H1 (cell line): Measurements from ENCODE around the gene NAA16. TPM values are rescaled to one million over a fixed set of nuclear protein-coding genes. Genes with fewer than 3 reads are reported as not detected.

ENCODE experiments used
- CTCF ChIA-PET: fragments of 300-600 bp; sonication (Branson Sonifier 250); formaldehyde crosslinking; loops from one replicate; lab custom pipeline; 2021; ENCODE audit not compliant: partially characterized antibody; lab: Charles Lee
- POLR2A ChIA-PET: fragments of 300-600 bp; sonication (Branson Sonifier 250); formaldehyde crosslinking; loops from one replicate; lab custom pipeline; 2021; ENCODE audit warnings: inconsistent platforms; ENCODE audit not compliant: partially characterized antibody; lab: Charles Lee
- DNase-seq, 2 experiments: peaks; one replicate each; pipeline versions ENCODE4 v3.0.0 to v3.0.0-alpha.2; 2010 to 2022; ENCODE audit warnings: low spot score in 2 of 2, low read depth in 1 of 2, mixed read lengths in 1 of 2
- FAIRE-seq: peaks from 2 replicates; lab custom pipeline; 2011; peaks lifted over from hg19 to GRCh38; lab: Jason Lieb, UNC
- H2AFZ ChIP-seq: 2 replicates; pipeline ENCODE4 v1.8.1; 2012; ENCODE audit warnings: low read length, inconsistent platforms
- H2AK5ac ChIP-seq: 2 replicates; pipeline ENCODE4 v1.6.1; 2013; ENCODE audit warnings: low read depth, low read length
- H2BK120ac ChIP-seq: replicated peaks from 2 replicates; pipeline ENCODE3; 2013; ENCODE audit warnings: low read depth, low read length, inconsistent platforms
- H2BK12ac ChIP-seq: 2 replicates; pipeline ENCODE4 v1.6.1; 2013; ENCODE audit warnings: low read depth, low read length
- H2BK15ac ChIP-seq: 2 replicates; pipeline ENCODE4 v1.6.1; 2013; ENCODE audit warnings: low read length
- H2BK20ac ChIP-seq: 2 replicates; pipeline ENCODE4 v1.6.1; 2013; ENCODE audit warnings: low read length
- H2BK5ac ChIP-seq: 2 replicates; pipeline ENCODE4 v1.6.1; 2013; ENCODE audit warnings: low read depth, low read length
- H3K14ac ChIP-seq: 2 replicates; pipeline ENCODE4 v1.6.1; 2013; ENCODE audit warnings: inconsistent platforms; ENCODE audit not compliant: insufficient read length
- H3K18ac ChIP-seq: 2 replicates; pipeline ENCODE4 v1.6.1; 2013; ENCODE audit warnings: low read length; ENCODE audit errors: extremely low read depth
- H3K23ac ChIP-seq: 2 replicates; pipeline ENCODE4 v1.6.1; 2013; ENCODE audit warnings: inconsistent platforms; ENCODE audit not compliant: insufficient read length
- H3K23me2 ChIP-seq: 2 replicates; pipeline ENCODE4 v1.6.1; 2013; ENCODE audit warnings: low read depth, low read length
- H3K27ac ChIP-seq: 2 replicates; pipeline ENCODE4 v1.6.1; 2011; ENCODE audit warnings: low read depth, low read length, inconsistent platforms
- H3K27me3 ChIP-seq, 4 experiments: replicated peaks in 1 of 4; 1 replicate in 1 of 4; 2 replicates in 3 of 4; pipeline versions ENCODE4 v1.6.1 to v1.8.1; 2011 to 2013; ENCODE audit warnings: low read length in 3 of 4, mild to moderate bottlenecking in 3 of 4, inconsistent platforms in 2 of 4, mixed read lengths in 2 of 4, moderate library complexity in 1 of 4; ENCODE audit not compliant: control insufficient read depth in 3 of 4, insufficient read depth in 3 of 4; ENCODE audit errors: extremely low read depth in 1 of 4
- H3K36me3 ChIP-seq, 4 experiments: 2 replicates each; pipeline versions ENCODE4 v1.6.1 to v1.8.1; 2011 to 2013; ENCODE audit warnings: mild to moderate bottlenecking in 4 of 4, low read length in 3 of 4, moderate library complexity in 2 of 4, control low read depth in 1 of 4, inconsistent platforms in 1 of 4; ENCODE audit not compliant: insufficient read depth in 4 of 4, control insufficient read depth in 2 of 4
- H3K4ac ChIP-seq: replicated peaks from 2 replicates; pipeline ENCODE3; 2013; ENCODE audit warnings: low read length, low read depth, mixed read lengths, inconsistent platforms; ENCODE audit not compliant: insufficient read length
- H3K4me1 ChIP-seq, 4 experiments: replicated peaks in 1 of 4; 1 replicate in 1 of 4; 2 replicates in 3 of 4; pipeline versions ENCODE4 v1.6.1 to v1.8.1; 2011 to 2013; ENCODE audit warnings: low read length in 3 of 4, inconsistent platforms in 2 of 4, mixed read lengths in 1 of 4; ENCODE audit not compliant: insufficient read depth in 4 of 4, control insufficient read depth in 3 of 4
- H3K4me2 ChIP-seq, 2 experiments: 2 replicates each; pipeline versions ENCODE4 v1.6.1 to v1.8.1; 2011 to 2013; ENCODE audit warnings: low read depth in 2 of 2, low read length in 2 of 2, control low read depth in 1 of 2, inconsistent platforms in 1 of 2, mild to moderate bottlenecking in 1 of 2; ENCODE audit not compliant: insufficient read depth in 1 of 2
- H3K4me3 ChIP-seq, 4 experiments: fragments of 200-600, 300-600 bp in 1 of 4; sonication (generic), shearing (Covaris generic), sonication (Bioruptor Twin) in 1 of 4; 2 replicates each; pipeline versions ENCODE4 v1.5.1 to v1.8.1; 2011 to 2016; ENCODE audit warnings: low read length in 4 of 4, low read depth in 3 of 4, control low read depth in 2 of 4, inconsistent platforms in 2 of 4, mild to moderate bottlenecking in 2 of 4, mixed read lengths in 1 of 4, moderate library complexity in 1 of 4; ENCODE audit not compliant: insufficient read depth in 2 of 4; ENCODE audit errors: extremely low read depth in 1 of 4
- H3K56ac ChIP-seq: replicated peaks from 2 replicates; pipeline ENCODE3; 2013; ENCODE audit warnings: low read depth, mild to moderate bottlenecking, mixed read lengths, low read length, inconsistent platforms; ENCODE audit not compliant: insufficient read length
- H3K79me1 ChIP-seq: 2 replicates; pipeline ENCODE4 v1.6.1; 2013; ENCODE audit warnings: low read depth, low read length, control low read depth
- H3K79me2 ChIP-seq, 2 experiments: 2 replicates each; pipeline versions ENCODE4 v1.6.1 to v1.8.1; 2012 to 2013; ENCODE audit warnings: low read length in 2 of 2, mild to moderate bottlenecking in 2 of 2, inconsistent platforms in 1 of 2; ENCODE audit not compliant: insufficient read depth in 2 of 2, control insufficient read depth in 1 of 2
- H3K9ac ChIP-seq, 4 experiments: replicated peaks in 1 of 4; 1 replicate in 1 of 4; 2 replicates in 3 of 4; pipeline versions ENCODE4 v1.6.1 to v1.8.1; 2011 to 2013; ENCODE audit warnings: low read depth in 3 of 4, low read length in 3 of 4, control low read depth in 2 of 4, mild to moderate bottlenecking in 2 of 4, moderate library complexity in 2 of 4, inconsistent platforms in 1 of 4; ENCODE audit errors: extremely low read depth in 1 of 4
- H3K9me3 ChIP-seq, 2 experiments: 2 replicates each; pipeline versions ENCODE4 v1.6.1 to v1.8.1; 2012 to 2013; ENCODE audit warnings: mild to moderate bottlenecking in 2 of 2, moderate library complexity in 2 of 2, control low read depth in 1 of 2, inconsistent platforms in 1 of 2, low read depth in 1 of 2, low read length in 1 of 2, mixed read lengths in 1 of 2; ENCODE audit not compliant: insufficient read depth in 2 of 2
- H4K20me1 ChIP-seq, 2 experiments: replicated peaks in 1 of 2; 2 replicates each; pipeline versions ENCODE3 to v1.8.1; 2011 to 2013; ENCODE audit warnings: inconsistent platforms in 2 of 2, low read length in 2 of 2, mild to moderate bottlenecking in 1 of 2; ENCODE audit not compliant: insufficient read depth in 2 of 2, control insufficient read depth in 1 of 2
- H4K5ac ChIP-seq: 2 replicates; pipeline ENCODE4 v1.6.1; 2013; ENCODE audit warnings: low read length, low read depth, mixed read lengths, inconsistent platforms; ENCODE audit not compliant: insufficient read length
- H4K8ac ChIP-seq: 2 replicates; pipeline ENCODE4 v1.8.0; 2013; ENCODE audit warnings: mild to moderate bottlenecking, moderate library complexity, low read length, inconsistent platforms; ENCODE audit not compliant: insufficient read depth; ENCODE audit errors: extremely low read depth
- H4K91ac ChIP-seq: replicated peaks from 2 replicates; pipeline ENCODE3; 2013; ENCODE audit warnings: low read length, mixed read lengths, inconsistent platforms; ENCODE audit not compliant: insufficient read length
- ASH2L ChIP-seq: fragments of 200-600, 300-600 bp; sonication (generic); IDR thresholded peaks from one replicate; pipeline ENCODE4 v1.7.1; 2017; ENCODE audit warnings: low read length
- CBX5 ChIP-seq: fragments of 300-800, 300-1000 bp; sonication (generic); IDR thresholded peaks from 2 replicates; pipeline ENCODE4 v1.7.1; 2016; ENCODE audit warnings: antibody characterized with exemption, low read length, low read depth
- EGR1 ChIP-seq: IDR thresholded peaks from 2 replicates; pipeline ENCODE4 v1.6.1; 2011; ENCODE audit warnings: low read depth, low read length, borderline replicate concordance
- GTF2F1 ChIP-seq: IDR thresholded peaks from 2 replicates; pipeline ENCODE4 v1.6.1; 2012; ENCODE audit warnings: low read depth, low read length, improper control_type of control experiment, borderline replicate concordance
- HDAC2 ChIP-seq, 2 experiments: fragments of 300-600 bp in 1 of 2; sonication (generic) in 1 of 2; IDR thresholded peaks; 2 replicates each; pipeline ENCODE4 v1.6.1; 2011 to 2012; ENCODE audit warnings: low read depth in 2 of 2, low read length in 2 of 2, mild to moderate bottlenecking in 2 of 2, moderate library complexity in 2 of 2, borderline replicate concordance in 1 of 2, inconsistent platforms in 1 of 2
- POLR2A ChIP-seq, 2 experiments: IDR thresholded peaks; 1 replicate in 1 of 2; 2 replicates in 1 of 2; pipeline ENCODE4 v1.6.1; 2011; ENCODE audit warnings: low read depth in 2 of 2, low read length in 2 of 2, mild to moderate bottlenecking in 2 of 2; ENCODE audit errors: control extremely low read depth in 1 of 2
- RAD21 ChIP-seq, 2 experiments: IDR thresholded peaks in 1 of 2; conservative IDR thresholded peaks in 1 of 2; 2 replicates each; pipeline ENCODE4 v1.6.1; 2011; ENCODE audit warnings: low read depth in 2 of 2, low read length in 2 of 2, improper control_type of control experiment in 1 of 2, inconsistent platforms in 1 of 2, mild to moderate bottlenecking in 1 of 2, moderate library complexity in 1 of 2
- RFX5 ChIP-seq: IDR thresholded peaks from 2 replicates; pipeline ENCODE4 v1.6.1; 2011; ENCODE audit warnings: low read depth, low read length, improper control_type of control experiment, borderline replicate concordance
- SIX5 ChIP-seq: IDR thresholded peaks from 2 replicates; pipeline ENCODE4 v1.6.1; 2011; ENCODE audit warnings: mild to moderate bottlenecking, low read depth, low read length
- WGBS, 2 experiments: shearing (Covaris generic) in 1 of 2; methylation state at CpG; one replicate each; pipeline versions ENCODE4 v1.1.6 to v1.1.7; 2013 to 2015; ENCODE audit warnings: low lambda C conversion rate in 2 of 2, mixed read lengths in 2 of 2, inconsistent platforms in 1 of 2, low coverage in 1 of 2, missing lambda C conversion rate in 1 of 2; ENCODE audit not compliant: insufficient replicate concordance in 2 of 2, insufficient coverage in 1 of 2, insufficient read length in 1 of 2; ENCODE audit errors: extremely low coverage in 1 of 2, missing lambda C conversion rate in 1 of 2; 5-methylcytosine and 5-hydroxymethylcytosine counted together
- polyA plus RNA-seq, 7 experiments: library from polyadenylated mRNA; depleted of rRNA in 3 of 7; stranded (reverse) in 5 of 7; unstranded in 2 of 7; fragments of >200 nt in 5 of 7; fragments of 200-250 nt in 2 of 7; gene quantifications; 1 replicate in 5 of 7; 2 replicates in 1 of 7; 4 replicates in 1 of 7; pipeline versions ENCODE4 v1.2.1 to v1.2.3, GENCODE V29; 2011 to 2013; ENCODE audit warnings: missing spikeins in 2 of 7, mixed read lengths in 2 of 7
- total RNA-seq: library from RNA; stranded (reverse); fragmentation: NEBNext Ultra II Directional; extraction: Animal tissue kit (Norgen Biotek cat#: 25700); gene quantifications from 2 replicates; pipeline ENCODE4 v1.2.1, GENCODE V29; 2021
- TF ChIP-seq, protein P1 (sequence below): IDR thresholded peaks from 2 replicates; pipeline ENCODE4 v1.6.1; 2012; ENCODE audit warnings: inconsistent platforms
- TF ChIP-seq, protein P2 (sequence below): IDR thresholded peaks from 2 replicates; pipeline ENCODE4 v1.6.1; 2011; ENCODE audit warnings: low read length, improper control_type of control experiment

NAA16 gene
- total and polyA plus RNA-seq, 2 of the 8 experiments (the other 6 are each of a cell fraction or from before 2014, with no cell fraction given): 11.4 to 40.0 TPM

DNA sequence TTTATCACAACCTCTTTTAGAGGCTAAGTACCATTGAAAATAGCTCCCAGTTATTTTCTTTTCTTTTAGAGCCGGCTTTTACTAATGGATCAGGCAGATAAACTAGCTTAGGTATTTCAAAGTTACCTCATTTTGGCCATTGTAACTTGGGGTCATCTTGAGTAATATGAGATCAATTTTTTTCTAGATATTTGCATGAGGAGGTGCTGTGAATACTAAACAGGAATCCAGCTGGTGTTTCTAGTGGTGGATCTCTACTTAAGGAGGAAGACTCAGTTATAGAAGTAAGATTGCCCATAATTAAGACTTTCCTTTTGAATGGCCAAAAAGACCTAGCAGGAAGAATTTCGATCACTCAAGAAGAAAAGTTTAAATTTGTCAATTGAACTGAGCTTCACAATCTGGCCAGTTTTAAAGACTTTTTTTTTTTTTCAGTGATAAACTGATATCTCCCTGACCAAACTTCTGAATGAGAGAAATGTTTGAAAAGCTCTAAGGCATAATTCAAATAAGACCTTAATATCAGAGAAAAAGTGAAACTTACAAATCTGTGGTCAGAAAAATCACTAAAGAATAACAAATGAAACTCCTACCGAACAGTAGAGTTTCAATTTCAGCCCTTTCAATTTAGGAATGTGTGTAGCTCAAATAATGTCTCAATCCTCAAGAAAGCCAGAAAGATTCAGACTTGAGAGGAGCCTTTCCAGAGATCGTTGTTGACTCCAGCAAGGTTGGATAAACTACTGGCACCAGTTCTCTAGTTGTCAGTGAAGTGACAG is 11.6 kb upstream of the NAA16 start:
- WGBS, 2 experiments: 91% methylated on average over 4 of the region's 4 CpGs; no CpG with 5 or more reads in 1 of the 2 experiments
- DNase-seq: no peak
- TF ChIP-seq SIX5: no peak
- TF ChIP-seq CBX5: no peak
- no peak for TF ChIP-seq ASH2L
- TF ChIP-seq, protein P1, sequence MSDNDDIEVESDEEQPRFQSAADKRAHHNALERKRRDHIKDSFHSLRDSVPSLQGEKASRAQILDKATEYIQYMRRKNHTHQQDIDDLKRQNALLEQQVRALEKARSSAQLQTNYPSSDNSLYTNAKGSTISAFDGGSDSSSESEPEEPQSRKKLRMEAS: no peak
- TF ChIP-seq GTF2F1: no peak
- no peak for TF ChIP-seq POLR2A (IDR thresholded peaks at IDR 0.05; ENCODE audit: control extremely low read depth in 1 of 2, low read depth in 2 of 2, low read length in 2 of 2)
- TF ChIP-seq, protein P2, sequence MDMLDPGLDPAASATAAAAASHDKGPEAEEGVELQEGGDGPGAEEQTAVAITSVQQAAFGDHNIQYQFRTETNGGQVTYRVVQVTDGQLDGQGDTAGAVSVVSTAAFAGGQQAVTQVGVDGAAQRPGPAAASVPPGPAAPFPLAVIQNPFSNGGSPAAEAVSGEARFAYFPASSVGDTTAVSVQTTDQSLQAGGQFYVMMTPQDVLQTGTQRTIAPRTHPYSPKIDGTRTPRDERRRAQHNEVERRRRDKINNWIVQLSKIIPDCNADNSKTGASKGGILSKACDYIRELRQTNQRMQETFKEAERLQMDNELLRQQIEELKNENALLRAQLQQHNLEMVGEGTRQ: no peak
- no peak for TF ChIP-seq RAD21 (IDR thresholded peaks at IDR 0.05 in 1 of 2, conservative IDR thresholded peaks at IDR 0.05 in 1 of 2; ENCODE audit: low read depth in 2 of 2, low read length in 2 of 2)
- TF ChIP-seq HDAC2 (IDR thresholded peaks at IDR 0.05; ENCODE audit: borderline replicate concordance in 1 of 2, low read depth in 2 of 2, low read length in 2 of 2): no peak
- TF ChIP-seq EGR1: no peak
- TF ChIP-seq RFX5: no peak

More for the DNA sequence above, 11.6 kb upstream of the NAA16 start:
- Histone ChIP-seq H4K91ac (no peak overlapping the region), H3K4ac (no peak overlapping the region), H3K56ac (no peak overlapping the region), H3K9me3 (no peaks in the 10 kb centered on the region), H4K5ac (no peak overlapping the region), H3K79me1 (no peaks in the 10 kb centered on the region), H4K8ac (no peak overlapping the region), H3K4me3 (no peak overlapping the region), H3K9ac (no peak overlapping the region), H3K14ac (no peak overlapping the region), H2BK12ac (no peak overlapping the region), H3K79me2 (no peaks in the 10 kb centered on the region), H3K27ac (no peak overlapping the region), H2AFZ (no peak overlapping the region), H2BK5ac (no peak overlapping the region), H3K27me3 (no peaks in the 10 kb centered on the region), H3K4me2 (no peak overlapping the region), H4K20me1 (no peaks in the 10 kb centered on the region), H2BK20ac (no peak overlapping the region), H3K36me3 (no peaks in the 10 kb centered on the region), H2BK120ac (no peak overlapping the region), H3K23me2 (no peaks in the 10 kb centered on the region), H2AK5ac (no peak overlapping the region), H3K23ac (no peak overlapping the region), H3K18ac (no peak overlapping the region), H3K4me1 (no peaks in the 10 kb centered on the region), H2BK15ac (no peak overlapping the region)
- POLR2A ChIA-PET: interaction anchor here (0.6 to 1.5 kb wide), 5 partner anchors 11 to 92 kb away, joined by 3 to 5 read pairs (median 3); partner anchors contain the start of gene NAA16
- CTCF ChIA-PET: interaction anchor here (1.9 kb wide), 1 partner anchor 27 kb away, joined by 8 read pairs; no protein-coding TSS in a partner anchor
- FAIRE-seq: no peak
